GM21737 (cell line): ENCODE measurements around the gene TBC1D3B.
"Not testable (repeated sequence)": the region's sequence is repeated elsewhere in the genome, so short reads cannot be mapped to it uniquely, and the experiment has no call there.

ENCODE experiments used
- ATAC-seq: cut with Tn5 transposase; IDR thresholded peaks from one replicate; pipeline ENCODE4 v1.9.1; 2021; ENCODE audit warnings: mild to moderate bottlenecking, moderate library complexity; ENCODE audit not compliant: unreplicated experiment

Gene TBC1D3B

DNA sequence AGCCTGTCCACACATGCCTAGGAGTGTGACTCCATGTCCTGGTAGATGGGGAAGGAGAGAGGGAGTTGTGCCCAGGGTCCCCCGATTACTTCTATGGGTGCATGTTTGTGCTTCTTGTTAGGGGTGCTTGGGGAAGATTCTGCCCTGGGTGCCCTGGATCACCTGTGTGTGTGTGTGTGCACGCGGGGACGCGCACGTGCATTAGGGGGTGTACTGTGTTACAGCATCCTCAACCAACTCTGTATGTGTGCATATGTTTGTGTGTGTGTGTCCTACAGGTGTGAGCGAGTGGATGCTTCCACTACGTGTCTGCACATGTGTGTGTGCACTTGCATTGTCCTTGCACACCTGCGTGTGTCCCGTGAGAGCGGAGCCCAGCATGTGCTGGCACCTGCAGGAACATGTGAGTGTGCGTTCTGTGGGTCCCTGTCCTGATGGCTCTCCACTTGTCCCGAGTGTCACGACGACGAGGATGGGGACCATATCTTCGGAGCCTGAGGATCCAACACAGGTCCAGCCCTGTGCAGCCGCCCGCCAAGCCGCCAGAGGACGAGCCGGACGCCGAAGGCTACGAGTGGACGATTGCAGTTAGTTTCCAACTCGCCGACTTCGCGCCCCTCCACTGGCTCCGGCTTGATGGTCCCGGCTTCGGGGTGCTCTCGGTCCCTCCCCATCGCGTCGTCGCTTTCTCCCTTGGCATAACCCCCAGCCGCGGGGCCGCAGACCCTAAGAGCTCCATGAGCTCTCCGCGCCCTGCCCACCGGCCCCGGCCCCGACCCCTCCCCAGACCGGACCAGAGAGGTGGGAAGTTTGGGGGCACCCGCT, 6.0 kb upstream of the TBC1D3B start:
- ATAC-seq, result no peak

GRCh38 chr17:36181446-36182175, 5.2 kb upstream of the TBC1D3B start:
- ATAC-seq, result not testable (repeated sequence)

- ATAC-seq, result not testable (repeated sequence)
Measured at GRCh38 chr17:36168836-36169235, 7.6 kb downstream of the TBC1D3B start.

- ATAC-seq, result no peak
Measured at GRCh38 chr17:36153895-36154610, 22.4 kb downstream of the TBC1D3B start.

DNA sequence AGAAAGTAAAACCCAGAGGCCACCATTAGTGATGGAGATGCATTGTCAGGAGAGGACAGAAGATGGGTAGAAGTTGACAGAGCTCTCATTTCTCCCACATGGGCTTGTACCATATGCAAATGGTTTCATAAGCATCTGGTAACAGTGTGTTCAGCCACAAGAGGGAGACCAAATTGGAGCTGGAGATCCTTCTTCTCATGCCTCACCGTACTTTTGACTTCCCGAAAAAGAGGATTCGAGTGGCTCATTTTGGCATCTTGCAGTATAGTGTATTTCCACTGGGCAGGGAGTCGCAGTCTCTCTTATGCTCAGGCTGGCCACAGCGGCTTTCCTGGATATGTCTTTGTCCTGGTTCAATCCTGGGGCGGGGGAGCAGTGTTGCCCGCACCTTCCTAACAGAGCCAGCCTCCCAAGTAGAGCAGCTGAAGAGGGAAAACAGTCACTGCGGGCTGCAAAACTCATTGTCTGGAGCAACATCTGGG, 23.8 kb downstream of the TBC1D3B start:
- ATAC-seq, result no peak

DNA sequence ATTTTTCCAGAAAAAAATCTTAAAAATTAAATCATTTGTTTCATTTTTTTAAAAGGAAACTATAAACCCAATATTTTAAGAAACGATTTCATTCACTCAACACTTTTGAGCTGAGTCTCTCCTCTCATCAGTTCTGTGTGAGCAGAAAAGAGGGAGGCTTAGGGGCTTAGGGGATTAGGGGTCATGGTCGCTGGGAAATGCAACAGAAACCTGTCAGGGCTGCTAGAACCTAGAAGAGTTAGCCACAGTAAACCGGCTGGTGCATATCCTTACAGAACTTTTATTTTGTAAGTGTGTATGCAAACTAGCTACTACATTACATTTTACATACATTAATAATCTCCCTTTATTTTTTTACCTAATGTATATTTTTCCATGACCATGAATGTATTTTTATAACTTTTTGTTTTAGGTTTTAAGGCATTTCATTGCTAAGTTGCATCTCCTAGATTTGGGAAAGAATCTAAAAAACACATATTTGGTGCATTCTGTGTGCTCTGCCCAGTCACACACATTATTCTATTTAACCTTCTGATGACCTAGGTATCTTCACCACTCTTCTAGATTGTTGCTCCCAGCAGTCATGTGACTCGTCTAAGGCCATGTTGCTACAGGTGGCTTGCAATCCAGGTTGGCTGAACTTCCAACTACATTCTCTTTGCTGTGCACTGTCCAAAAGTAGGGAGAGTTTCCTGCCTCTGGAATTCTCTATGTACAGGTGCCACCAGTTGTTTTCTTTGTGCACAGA, 24.4 kb downstream of the TBC1D3B start:
- ATAC-seq, result no peak

- no peak for ATAC-seq
Measured at GRCh38 chr17:36149296-36149820, 27.1 kb downstream of the TBC1D3B start.

DNA sequence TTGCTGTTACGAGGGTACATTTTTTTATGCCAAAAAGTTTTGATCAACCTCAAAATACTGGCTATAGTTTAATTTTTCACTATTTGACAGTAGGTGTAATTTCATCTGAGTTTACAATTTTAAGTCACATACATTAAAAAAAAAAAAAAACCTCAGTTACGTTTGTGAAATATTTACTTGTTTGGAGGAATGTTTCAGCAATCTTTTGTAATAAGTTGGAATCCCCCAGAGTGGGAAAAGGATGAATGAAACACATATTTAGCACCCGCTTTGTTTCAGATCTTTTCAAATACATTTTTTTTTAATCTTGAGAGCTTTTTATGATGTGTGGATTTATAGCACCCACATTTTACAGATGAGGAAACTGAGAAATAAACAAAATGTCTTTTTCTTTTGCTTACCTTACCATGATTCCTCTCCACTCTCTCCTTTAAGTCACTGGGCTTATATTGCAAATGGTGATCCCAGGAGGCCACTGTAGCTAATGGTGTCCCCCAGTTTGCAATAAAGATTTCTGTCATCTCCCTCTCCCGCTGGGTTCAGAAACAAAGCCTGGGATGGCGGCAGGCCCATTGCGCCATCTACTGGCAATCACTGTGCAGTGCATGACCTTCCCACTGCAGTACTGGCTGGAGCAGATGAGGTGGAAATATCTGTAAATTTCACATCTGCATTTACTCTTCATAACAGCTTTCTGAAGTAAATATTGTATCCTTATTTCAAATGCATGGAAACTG, 27.7 kb downstream of the TBC1D3B start:
- ATAC-seq, result peak; percentile 83

- ATAC-seq, result no peak
Measured at GRCh38 chr17:36147601-36148000, 28.8 kb downstream of the TBC1D3B start.

DNA sequence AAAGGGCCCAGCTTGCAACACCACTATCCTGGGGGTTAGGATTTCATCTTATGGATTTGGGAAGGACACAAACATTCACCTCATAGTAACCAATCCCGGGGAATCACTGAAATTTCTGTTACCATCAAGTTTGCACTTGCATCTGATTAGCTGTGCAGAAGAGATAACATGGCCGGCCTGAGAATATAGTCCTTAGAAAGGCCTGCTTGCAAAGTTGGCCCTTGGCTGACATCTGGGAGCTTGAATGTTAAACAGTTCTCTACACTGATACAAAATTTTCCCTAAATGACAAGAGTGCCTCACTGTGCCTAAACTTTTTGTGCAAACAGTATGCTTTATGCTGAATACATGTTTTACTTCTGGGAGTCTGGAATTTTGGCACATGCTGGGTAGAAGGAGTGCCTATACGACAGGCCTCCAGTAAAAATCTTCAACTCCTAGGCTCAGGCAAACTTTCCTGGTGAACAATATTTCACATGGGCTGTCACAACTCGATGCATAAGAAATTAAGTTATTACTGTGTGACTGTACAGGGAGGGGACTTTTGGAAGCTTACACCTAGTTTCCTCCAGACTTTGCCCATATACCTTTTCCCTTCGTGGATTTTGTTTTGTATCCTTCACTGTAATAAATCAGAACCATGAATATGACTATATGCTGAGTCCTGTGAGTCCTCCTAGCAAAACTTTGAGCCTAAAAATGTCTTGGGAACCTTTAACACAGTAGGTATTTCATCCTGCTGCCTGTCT, 31.3 kb downstream of the TBC1D3B start:
- no peak for ATAC-seq

GRCh38 chr17:36144014-36144413, 32.4 kb downstream of the TBC1D3B start:
- no peak for ATAC-seq

DNA sequence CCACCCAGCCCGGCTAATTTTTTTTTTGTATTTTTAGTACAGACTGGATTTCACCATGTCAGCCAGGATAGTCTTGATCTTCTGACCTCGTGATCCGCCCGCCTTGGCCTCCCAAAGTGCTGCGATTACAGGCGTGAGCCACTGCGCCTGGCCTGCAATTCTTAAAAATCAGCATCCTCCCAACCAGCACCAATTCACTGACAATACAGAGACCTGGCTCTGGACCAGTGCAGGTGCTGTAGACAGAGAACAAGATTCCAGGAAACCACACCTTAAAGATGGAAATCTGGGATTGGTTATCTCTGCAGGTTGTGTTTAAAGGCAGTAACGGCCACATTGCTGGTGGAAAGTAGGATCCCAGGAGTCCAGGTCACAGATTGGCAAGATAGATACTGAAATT, 33.6 kb downstream of the TBC1D3B start:
- no peak for ATAC-seq

- ATAC-seq, result no peak
Measured at GRCh38 chr17:36142235-36142634, 34.2 kb downstream of the TBC1D3B start.

- ATAC-seq, result no peak
Measured at GRCh38 chr17:36136439-36136838, 40.0 kb downstream of the TBC1D3B start.

- no peak for ATAC-seq
Measured at GRCh38 chr17:36136036-36136435, 40.4 kb downstream of the TBC1D3B start.

- no peak for ATAC-seq
Measured at GRCh38 chr17:36135465-36135864, 41.0 kb downstream of the TBC1D3B start.

DNA sequence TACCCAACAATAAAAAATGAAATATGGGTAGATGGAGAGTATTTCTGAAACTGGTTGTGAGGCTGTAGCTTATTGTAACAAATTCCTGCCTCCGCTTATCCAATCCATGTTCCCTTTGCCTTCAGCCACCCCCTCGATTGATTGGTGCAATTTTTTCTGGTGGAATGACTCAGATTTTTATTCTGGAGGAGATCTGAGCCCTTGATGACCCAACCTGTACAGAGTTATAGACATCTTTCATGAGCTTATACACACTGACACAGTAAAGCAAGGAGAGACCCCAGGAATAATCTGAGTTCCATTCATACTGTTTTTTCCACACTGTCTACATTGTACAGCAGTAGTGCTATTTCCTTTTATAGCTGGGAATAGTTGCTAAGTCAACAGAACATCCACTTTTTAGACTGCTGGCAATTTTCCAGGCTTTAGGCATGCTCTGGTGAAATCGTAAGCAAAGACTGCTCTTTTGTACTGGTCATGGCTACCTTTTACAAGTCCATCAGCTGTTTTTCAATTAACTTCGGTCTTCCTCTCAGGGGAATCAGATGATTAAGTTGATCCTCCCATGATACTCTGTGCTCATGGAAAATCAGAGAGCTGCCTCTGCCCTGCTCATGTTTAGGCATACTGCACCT, 42.7 kb downstream of the TBC1D3B start:
- ATAC-seq, result no peak

DNA sequence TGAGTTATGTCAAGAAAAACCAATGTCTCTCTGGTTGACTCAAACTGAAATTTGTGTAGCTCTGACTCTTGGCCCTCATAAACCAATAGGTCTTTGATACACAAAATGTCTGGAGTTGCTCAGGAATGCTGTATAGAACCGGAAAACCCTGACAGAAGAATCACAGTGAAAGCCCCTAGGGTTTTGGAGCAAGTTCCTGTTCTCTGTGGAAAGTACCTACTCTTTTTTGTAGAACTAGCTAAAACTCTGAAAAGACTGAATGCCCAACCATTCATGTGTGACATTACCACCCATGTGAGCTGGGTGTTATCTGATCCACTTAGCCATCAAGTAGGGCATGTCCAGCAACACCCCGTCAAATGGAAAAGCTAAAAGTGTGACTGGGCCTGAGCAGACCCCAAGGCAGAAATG, 44.0 kb downstream of the TBC1D3B start:
- ATAC-seq, result no peak

DNA sequence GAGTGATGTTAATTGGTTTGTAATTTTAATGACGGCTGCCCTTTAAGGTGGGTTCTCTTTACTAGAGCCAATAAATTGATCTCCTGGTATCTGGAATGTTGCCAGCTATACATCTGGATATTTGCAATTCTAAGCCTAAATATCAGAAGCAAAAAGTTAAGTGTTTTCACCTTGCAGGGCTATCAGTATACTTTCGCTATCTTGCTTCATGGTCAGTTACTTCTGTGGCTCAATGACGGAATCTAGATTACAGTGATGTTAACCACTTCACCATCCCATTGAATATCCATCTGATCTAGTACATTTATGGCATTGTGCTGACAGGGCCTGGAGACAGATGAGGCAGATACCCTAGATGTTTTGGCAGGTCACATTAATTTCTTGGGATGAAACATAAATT, 44.5 kb downstream of the TBC1D3B start:
- no peak for ATAC-seq
